ENCODE measurements around the gene INHBB.

Gene INHBB

GRCh38 chr2:120346026-120346666, at the start of gene INHBB:
Gene INHBB (plus strand): TSS chr2:120346136. CDS start chr2:120346189, 53 bp downstream.
- DNase-seq (ENCODE audit: low read depth), result no peak
- peak within 1 kb of the TSS; percentile 53 for H3K4me3 ChIP-seq (ENCODE audit: low read depth, low read length)

GRCh38 chr2:120298173-120298835, 47.6 kb upstream of the INHBB start:
- H3K4me3 ChIP-seq (ENCODE audit: low read depth, low read length), result no peak overlapping the region
- TF ChIP-seq CTCF (conservative IDR thresholded peaks at IDR 0.05; ENCODE audit: low read depth, low read length), result no peak
- DNase-seq (ENCODE audit: low read depth), result peak; percentile 74

More at GRCh38 chr2:120346026-120346666, at the start of gene INHBB:
- no peak for TF ChIP-seq CTCF (conservative IDR thresholded peaks at IDR 0.05; ENCODE audit: low read depth, low read length)

- DNase-seq (ENCODE audit: low read depth), result no peak
- no peak for TF ChIP-seq CTCF (conservative IDR thresholded peaks at IDR 0.05; ENCODE audit: low read depth, low read length)
- H3K4me3 ChIP-seq (ENCODE audit: low read depth, low read length), result no peak overlapping the region
Measured at GRCh38 chr2:120299004-120299403, 46.9 kb upstream of the INHBB start.

GRCh38 chr2:120299561-120299960, 46.4 kb upstream of the INHBB start:
- H3K4me3 ChIP-seq (ENCODE audit: low read depth, low read length), result no peak overlapping the region
- DNase-seq (ENCODE audit: low read depth), result peak; percentile 58
- TF ChIP-seq CTCF (conservative IDR thresholded peaks at IDR 0.05; ENCODE audit: low read depth, low read length), result peak; percentile 22

GRCh38 chr2:120300385-120300784, 45.6 kb upstream of the INHBB start:
- TF ChIP-seq CTCF (conservative IDR thresholded peaks at IDR 0.05; ENCODE audit: low read depth, low read length), result no peak
- no peak for DNase-seq (ENCODE audit: low read depth)
- H3K4me3 ChIP-seq (ENCODE audit: low read depth, low read length), result no peak overlapping the region

- no peak for TF ChIP-seq CTCF (conservative IDR thresholded peaks at IDR 0.05; ENCODE audit: low read depth, low read length)
- no peak for DNase-seq (ENCODE audit: low read depth)
- H3K4me3 ChIP-seq (ENCODE audit: low read depth, low read length), result no peak overlapping the region
Measured at GRCh38 chr2:120301284-120301683, 44.7 kb upstream of the INHBB start.

- DNase-seq (ENCODE audit: low read depth), result no peak
Measured at GRCh38 chr2:120302301-120302700, 43.6 kb upstream of the INHBB start.

More at GRCh38 chr2:120302301-120302700, 43.6 kb upstream of the INHBB start:
- H3K4me3 ChIP-seq (ENCODE audit: low read depth, low read length), result no peak overlapping the region
- no peak for TF ChIP-seq CTCF (conservative IDR thresholded peaks at IDR 0.05; ENCODE audit: low read depth, low read length)

Measured in choroid plexus epithelial cell (primary cell).